ENCODE measurements around the gene CAPN14.

CAPN14 gene

DNA sequence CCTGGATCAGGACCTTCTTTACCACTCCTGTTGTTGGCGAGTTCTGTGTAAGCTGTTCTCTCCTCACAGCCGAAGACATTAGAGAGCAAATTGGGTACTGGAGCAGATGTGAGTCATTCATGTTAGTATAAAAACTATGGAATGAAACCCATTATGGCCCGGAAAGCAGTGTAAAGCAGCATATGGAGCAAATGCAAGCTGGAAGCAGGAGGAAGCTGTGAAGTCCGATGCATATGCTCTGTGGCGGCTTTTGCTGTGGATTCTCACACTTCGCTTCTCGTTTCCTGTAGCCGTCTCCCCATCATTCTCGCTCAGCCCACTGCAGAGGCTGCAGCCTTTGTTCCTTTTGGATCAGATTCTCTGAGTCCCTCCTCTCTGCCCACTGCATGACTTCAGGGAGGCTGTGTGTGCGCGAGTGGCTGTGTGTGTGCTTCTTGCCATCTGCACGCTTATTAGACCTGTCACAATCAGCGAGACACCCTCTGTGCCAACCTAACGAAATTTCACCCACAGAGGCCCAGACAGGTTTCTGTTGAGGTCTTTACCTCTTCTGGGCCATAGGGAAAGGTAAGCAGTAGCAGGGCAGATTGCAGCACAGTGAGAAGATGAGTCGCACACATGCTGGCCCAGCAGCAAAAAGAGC is 75.8 kb downstream of the CAPN14 start:
- Mint-ChIP-seq H3K9me3 (no peaks in the 10 kb centered on the region), H3K4me1 (ENCODE audit: low read depth) (peaks cover 5% of the 10 kb centered on the region), H3K4me3 (no peak overlapping the region), H3K36me3 (ENCODE audit: low read depth) (no peaks in the 10 kb centered on the region), H3K27me3 (ENCODE audit: low read depth) (peaks cover 37% of the 10 kb centered on the region), H3K27ac (no peak overlapping the region)
- DNase-seq (ENCODE audit: low spot score), result no peak

DNA sequence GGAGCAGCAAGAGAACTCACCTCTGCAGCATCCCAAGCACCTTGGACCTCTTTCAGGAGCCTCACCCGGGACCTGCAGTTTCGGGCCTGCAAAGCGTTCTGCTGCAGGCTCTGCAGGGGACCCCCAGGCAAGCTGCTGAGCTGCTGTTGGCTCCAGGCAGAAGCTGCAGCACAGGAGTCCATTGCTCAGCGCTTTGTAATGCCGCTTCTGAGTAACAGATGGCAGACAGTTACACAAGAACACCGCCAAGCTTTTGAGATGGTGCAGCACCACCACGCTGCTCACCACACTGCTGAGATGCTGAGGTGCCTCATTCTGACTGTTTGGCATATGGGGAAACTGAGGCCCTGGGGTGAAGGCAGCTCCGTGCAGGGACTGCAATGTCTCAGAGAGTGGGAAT is 77.2 kb downstream of the CAPN14 start:
- Mint-ChIP-seq H3K9me3 (no peaks in the 10 kb centered on the region), H3K4me3 (no peak overlapping the region), H3K27me3 (ENCODE audit: low read depth) (peaks cover 48% of the 10 kb centered on the region), H3K4me1 (ENCODE audit: low read depth) (peaks cover 5% of the 10 kb centered on the region), H3K27ac (no peak overlapping the region), H3K36me3 (ENCODE audit: low read depth) (no peaks in the 10 kb centered on the region)
- DNase-seq (ENCODE audit: low spot score), result no peak

DNA sequence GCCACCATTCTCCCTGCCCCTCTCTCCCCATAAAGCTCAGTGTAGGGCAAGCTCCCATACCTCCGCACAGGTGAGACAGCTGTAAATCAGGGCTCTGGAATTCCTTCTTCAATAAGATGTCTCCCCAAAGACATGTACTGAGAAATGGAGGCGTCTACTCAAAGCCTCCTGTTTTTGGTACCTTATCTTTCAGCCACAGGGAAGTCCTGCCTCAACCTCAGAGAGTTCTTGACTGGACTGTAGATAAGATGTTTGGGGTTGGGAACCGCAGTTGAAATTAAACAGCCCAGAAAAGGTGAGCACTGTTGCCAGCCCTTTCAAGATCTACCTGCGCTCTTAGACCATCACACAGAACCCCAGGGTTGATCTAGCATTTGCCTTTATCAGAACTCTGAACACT is 77.6 kb downstream of the CAPN14 start:
- Mint-ChIP-seq H3K9me3 (no peaks in the 10 kb centered on the region), H3K4me3 (no peak overlapping the region), H3K36me3 (ENCODE audit: low read depth) (no peaks in the 10 kb centered on the region), H3K27ac (no peak overlapping the region), H3K27me3 (ENCODE audit: low read depth) (peaks cover 53% of the 10 kb centered on the region), H3K4me1 (ENCODE audit: low read depth) (peaks cover 5% of the 10 kb centered on the region)
- DNase-seq (ENCODE audit: low spot score), result no peak

DNA sequence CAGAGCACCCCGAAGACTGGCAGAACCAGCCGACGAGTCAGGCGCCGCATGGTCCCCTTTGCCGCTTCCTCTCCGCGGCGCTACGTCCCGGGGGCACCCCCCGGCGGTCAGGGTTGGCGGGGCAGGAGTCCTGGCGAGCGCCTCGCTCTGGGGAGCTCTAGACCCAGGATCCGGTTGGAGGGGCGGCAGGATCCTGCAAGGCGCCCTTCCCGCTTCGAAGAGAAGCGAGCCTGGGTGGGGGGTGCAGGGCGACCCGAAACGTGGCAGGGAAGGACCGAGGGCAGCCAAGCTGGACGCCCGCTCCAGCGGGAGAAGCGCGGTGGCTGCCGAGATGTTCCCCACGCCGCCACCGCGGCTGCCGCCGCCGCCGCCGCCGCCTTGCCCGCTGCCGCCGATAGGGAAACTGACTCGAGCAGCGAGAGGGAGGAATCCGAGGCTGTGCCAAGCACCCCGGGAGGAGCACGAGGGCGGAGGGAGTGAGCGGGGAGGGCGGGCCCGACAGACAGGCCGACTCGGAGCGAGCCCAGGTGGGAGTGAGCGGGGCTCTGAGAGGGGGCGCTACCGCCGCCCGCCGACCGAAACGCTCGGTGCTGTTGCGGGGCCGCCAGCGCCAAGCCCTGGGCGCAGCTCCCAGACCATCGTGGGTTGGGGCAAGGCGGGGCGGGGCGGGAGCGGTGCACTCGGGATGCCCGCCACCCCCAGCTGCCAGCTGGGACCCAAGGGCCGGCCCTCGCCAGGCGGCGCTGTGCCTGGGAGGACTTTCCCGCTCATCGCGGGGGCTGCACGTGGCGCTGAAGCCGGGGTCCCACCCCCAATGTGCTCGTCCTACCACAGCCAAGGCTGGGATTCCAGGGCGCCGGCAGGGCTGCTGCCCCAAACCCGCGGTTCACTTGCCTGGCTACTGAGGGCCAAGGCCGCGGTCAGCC is 79.0 kb downstream of the CAPN14 start, which contains the start of gene GALNT14:
Gene GALNT14, minus strand, starts transcription at position 404 of the 926 bp plus-strand sequence. Its CDS starts 354 bp downstream, at position 50.
- Mint-ChIP-seq H3K27ac (no peak within 1 kb of the TSS), H3K4me3 (peak within 1 kb of the TSS; percentile 67), H3K36me3 (ENCODE audit: low read depth) (no peaks in the 10 kb centered on the region), H3K4me1 (ENCODE audit: low read depth) (peaks cover 5% of the 10 kb centered on the region), H3K27me3 (ENCODE audit: low read depth) (peaks cover 58% of the 10 kb centered on the region), H3K9me3 (no peaks in the 10 kb centered on the region)
- DNase-seq (ENCODE audit: low spot score), result peak; percentile 18

DNA sequence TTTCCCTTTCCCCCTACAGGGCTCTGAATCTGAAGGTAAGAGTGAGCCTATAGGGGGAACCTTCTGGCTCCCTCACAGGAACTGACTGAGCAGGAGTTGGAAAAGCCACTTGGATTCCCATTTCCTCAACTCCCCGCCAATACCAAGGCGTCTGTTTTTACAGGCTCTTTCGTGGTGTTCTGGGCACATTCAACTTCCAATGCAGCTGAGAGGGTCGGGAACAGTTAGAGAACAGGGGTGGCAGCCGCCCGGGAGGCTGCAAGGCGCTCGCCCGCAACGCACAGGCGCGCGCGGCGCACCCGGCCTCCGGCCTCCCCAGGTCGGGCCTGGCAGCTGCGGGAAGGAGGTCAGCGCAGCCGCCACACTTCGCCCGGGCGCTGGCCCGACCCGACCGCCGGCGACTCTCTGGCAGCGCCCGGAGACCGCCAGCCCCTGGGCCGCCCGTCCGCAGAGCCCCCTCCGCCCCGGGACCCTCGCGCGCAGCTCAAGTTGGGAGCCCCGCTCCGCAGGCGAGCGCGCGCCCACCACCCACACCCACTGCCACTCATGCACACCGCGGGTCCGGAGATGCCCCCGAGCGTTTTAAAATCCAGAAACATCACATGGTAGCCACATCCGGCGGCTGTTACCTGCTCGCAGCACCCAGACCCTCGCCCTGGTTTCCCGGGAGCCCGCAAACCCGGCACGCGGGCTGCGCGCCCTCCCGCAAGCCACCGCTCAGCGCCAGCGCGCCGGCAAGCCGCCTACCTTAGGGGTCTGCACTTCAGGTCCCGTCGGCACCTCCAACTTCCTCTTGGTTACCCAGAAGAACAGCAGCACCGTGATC is 79.9 kb downstream of the CAPN14 start:
- Mint-ChIP-seq H3K36me3 (ENCODE audit: low read depth) (no peaks in the 10 kb centered on the region), H3K27me3 (ENCODE audit: low read depth) (peaks cover 58% of the 10 kb centered on the region), H3K27ac (no peak overlapping the region), H3K4me3 (peak overlapping the region; percentile 67), H3K9me3 (no peaks in the 10 kb centered on the region), H3K4me1 (ENCODE audit: low read depth) (peaks cover 5% of the 10 kb centered on the region)
- DNase-seq (ENCODE audit: low spot score), result no peak

DNA sequence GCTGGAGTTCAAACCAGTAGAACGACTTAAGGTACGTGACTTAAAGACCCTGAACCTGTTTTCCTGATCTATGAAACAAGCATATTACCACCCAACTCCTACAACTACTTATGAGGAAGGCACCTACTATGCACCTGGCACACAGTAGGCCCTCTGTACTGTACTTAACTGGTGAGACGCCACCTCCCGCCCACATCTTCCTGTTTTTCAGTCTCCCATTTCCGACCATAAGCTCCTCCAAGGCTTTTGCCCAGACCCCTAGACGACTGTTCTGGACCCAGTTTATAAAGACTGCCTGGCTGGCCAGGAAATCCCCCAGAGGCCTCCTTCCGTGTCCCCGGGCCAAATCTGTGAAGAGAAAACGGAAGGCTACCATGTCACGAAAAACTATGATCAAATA is 80.6 kb downstream of the CAPN14 start:
- Mint-ChIP-seq H3K27me3 (ENCODE audit: low read depth) (peaks cover 59% of the 10 kb centered on the region), H3K4me1 (ENCODE audit: low read depth) (peaks cover 5% of the 10 kb centered on the region), H3K4me3 (peak overlapping the region; percentile 14), H3K36me3 (ENCODE audit: low read depth) (no peaks in the 10 kb centered on the region), H3K9me3 (no peaks in the 10 kb centered on the region), H3K27ac (no peak overlapping the region)
- DNase-seq (ENCODE audit: low spot score), result no peak

DNA sequence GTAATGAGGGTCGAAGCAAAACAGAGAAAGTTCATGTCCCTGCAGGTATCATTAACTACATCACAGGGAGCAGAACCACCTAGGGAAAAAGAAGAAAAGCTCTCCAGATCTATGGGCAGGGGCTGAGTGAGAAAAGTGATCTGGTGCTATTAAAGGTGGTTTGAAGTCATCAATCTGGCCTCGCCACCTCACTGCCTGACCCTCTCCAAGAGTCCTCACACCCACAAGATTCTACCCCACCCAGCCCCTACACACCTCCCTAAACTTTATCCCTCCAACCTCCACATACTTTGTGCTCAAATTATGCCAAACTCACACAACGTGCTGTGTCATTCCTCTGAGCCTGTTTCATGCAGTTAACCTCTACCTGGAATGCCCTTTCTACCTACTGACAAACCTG is 81.3 kb downstream of the CAPN14 start:
- Mint-ChIP-seq H3K4me1 (ENCODE audit: low read depth) (peaks cover 5% of the 10 kb centered on the region), H3K36me3 (ENCODE audit: low read depth) (no peaks in the 10 kb centered on the region), H3K4me3 (no peak overlapping the region), H3K27ac (no peak overlapping the region), H3K27me3 (ENCODE audit: low read depth) (peaks cover 60% of the 10 kb centered on the region), H3K9me3 (no peaks in the 10 kb centered on the region)
- DNase-seq (ENCODE audit: low spot score), result no peak

DNA sequence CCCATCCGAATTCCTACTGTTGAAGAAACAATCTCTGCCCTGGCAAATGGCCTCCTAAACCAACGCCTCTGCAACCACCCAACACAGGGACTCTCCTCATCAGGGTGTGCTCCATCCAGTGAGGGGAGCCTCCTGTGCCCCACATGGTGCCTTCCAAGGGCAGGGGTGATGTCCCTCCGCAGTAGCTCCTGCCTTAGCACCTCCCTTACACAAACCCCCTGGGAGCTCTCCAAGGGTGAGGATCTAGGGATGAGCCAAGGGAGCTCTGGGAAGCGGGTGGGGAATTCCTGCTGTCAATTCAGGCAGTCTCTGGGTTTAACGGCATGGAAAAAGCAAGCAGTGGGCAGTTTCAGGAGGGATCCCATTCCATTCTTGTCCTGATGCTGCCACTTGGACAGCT is 82.8 kb downstream of the CAPN14 start:
- DNase-seq (ENCODE audit: low spot score), result no peak
- Mint-ChIP-seq H3K27me3 (ENCODE audit: low read depth) (peaks cover 47% of the 10 kb centered on the region), H3K9me3 (no peaks in the 10 kb centered on the region), H3K36me3 (ENCODE audit: low read depth) (no peaks in the 10 kb centered on the region), H3K27ac (no peak overlapping the region), H3K4me1 (ENCODE audit: low read depth) (peaks cover 5% of the 10 kb centered on the region), H3K4me3 (no peak overlapping the region)

DNA sequence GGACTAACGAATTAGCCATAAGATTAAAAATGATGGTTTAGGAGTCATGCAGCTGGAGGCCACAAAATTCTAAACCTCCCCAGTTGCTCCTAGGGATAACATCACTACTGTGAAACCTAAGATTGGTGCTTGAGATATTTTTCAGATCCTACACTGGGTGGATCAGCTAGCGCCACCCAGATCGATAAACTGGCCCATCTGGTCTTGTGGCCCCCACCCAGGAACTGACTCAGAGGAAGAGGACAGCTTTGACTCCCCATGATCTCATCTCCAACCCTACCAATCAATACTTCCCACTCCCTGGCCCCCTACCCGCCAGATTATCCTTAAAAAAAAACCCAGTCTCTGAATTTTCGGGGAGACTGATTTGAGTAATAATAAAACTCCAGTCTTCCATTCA is 84.5 kb downstream of the CAPN14 start:
- Mint-ChIP-seq H3K4me3 (no peak overlapping the region), H3K36me3 (ENCODE audit: low read depth) (no peaks in the 10 kb centered on the region), H3K27me3 (ENCODE audit: low read depth) (peaks cover 40% of the 10 kb centered on the region), H3K9me3 (no peaks in the 10 kb centered on the region), H3K4me1 (ENCODE audit: low read depth) (peaks cover 5% of the 10 kb centered on the region), H3K27ac (no peak overlapping the region)
- no peak for DNase-seq (ENCODE audit: low spot score)

DNA sequence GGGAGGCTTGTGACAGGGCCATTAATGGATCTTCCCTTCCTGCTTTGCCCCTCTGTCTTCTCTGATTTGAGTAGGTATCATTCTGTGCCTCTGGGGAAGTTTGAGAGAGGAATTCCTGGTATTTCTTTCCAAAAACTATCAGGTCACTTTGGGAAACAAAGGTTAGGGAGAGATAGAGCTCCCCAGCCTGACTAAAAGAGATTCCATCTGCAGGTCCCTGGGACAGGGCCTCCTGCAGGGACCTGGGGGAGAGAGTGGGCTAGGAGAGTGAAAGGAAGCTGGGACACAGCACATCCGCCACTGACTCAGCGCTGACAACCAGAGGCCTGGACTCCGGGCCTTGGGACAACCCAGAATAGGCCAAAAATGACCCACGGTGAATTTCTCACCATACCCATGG is 85.4 kb downstream of the CAPN14 start:
- Mint-ChIP-seq H3K9me3 (no peaks in the 10 kb centered on the region), H3K4me1 (ENCODE audit: low read depth) (peaks cover 2% of the 10 kb centered on the region), H3K27me3 (ENCODE audit: low read depth) (peaks cover 35% of the 10 kb centered on the region), H3K36me3 (ENCODE audit: low read depth) (no peaks in the 10 kb centered on the region), H3K27ac (no peak overlapping the region), H3K4me3 (no peak overlapping the region)
- DNase-seq (ENCODE audit: low spot score), result no peak

DNA sequence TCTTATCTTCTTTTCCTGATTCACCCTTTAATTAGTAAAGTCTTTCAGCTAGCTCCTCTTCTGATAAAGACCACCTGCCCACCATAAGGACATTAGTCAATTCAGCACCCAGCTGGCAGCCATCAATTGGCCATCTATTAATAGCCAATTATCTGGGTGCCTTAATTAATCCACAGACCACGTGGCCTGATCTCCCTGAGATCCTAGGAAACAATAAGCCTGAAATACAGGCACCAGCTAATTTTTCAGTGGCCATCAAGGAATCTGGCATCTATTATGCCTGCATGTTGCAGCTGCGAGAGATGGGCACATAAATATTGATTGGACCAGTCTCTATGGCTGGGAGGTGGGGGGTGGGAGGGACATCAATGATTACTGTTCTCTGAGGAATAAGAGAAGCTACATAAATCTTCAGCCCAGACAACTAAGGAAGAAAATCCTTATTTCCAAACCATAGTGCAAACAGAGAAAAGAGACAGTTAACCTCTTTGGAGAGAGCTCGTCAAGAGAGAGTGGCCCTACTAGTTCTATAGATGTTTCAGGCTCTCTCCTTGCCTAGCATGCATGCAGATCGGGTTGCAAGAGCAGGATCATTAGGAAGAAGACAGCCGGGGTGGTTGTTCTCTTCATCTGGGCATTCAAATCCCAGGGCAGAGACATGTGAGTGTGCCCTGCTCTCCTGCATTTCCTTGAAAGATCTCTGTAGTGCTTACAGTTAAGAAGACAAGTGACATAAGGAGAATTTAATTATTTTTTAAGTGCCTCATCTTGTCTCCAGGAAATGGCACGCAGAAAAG is 87.7 kb downstream of the CAPN14 start:
- H3K9me3 Mint-ChIP-seq, result no peaks in the 10 kb centered on the region
- H3K27me3 Mint-ChIP-seq (ENCODE audit: low read depth), result peaks cover 17% of the 10 kb centered on the region
- no peak for DNase-seq (ENCODE audit: low spot score)
- no peak overlapping the region for H3K27ac Mint-ChIP-seq
- no peaks in the 10 kb centered on the region for H3K4me1 Mint-ChIP-seq (ENCODE audit: low read depth)
- no peaks in the 10 kb centered on the region for H3K36me3 Mint-ChIP-seq (ENCODE audit: low read depth)
- H3K4me3 Mint-ChIP-seq, result no peak overlapping the region

DNA sequence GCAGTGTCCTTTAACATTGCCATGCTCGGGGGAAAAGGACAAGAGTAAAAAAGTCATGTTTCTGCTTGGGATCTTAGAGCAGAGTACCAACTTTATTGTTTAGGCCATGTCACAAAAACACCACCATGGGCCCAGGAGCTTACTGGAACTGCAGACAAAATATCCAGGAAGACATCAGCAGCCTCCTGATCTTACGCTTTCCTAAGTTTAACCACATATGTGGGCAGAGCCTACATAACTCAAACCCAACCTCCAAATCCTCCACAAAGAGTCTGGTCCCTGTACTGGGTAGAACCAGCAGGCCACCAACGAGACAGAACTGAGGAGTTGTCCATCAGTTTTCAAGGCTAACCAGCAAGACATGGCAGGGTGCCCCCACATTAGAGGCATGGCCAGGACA is 89.4 kb downstream of the CAPN14 start:
- H3K4me1 Mint-ChIP-seq (ENCODE audit: low read depth), result no peaks in the 10 kb centered on the region
- H3K36me3 Mint-ChIP-seq (ENCODE audit: low read depth), result no peaks in the 10 kb centered on the region
- no peak for DNase-seq (ENCODE audit: low spot score)
- no peaks in the 10 kb centered on the region for H3K9me3 Mint-ChIP-seq
- peaks cover 14% of the 10 kb centered on the region for H3K27me3 Mint-ChIP-seq (ENCODE audit: low read depth)
- no peak overlapping the region for H3K4me3 Mint-ChIP-seq
- H3K27ac Mint-ChIP-seq, result no peak overlapping the region

DNA sequence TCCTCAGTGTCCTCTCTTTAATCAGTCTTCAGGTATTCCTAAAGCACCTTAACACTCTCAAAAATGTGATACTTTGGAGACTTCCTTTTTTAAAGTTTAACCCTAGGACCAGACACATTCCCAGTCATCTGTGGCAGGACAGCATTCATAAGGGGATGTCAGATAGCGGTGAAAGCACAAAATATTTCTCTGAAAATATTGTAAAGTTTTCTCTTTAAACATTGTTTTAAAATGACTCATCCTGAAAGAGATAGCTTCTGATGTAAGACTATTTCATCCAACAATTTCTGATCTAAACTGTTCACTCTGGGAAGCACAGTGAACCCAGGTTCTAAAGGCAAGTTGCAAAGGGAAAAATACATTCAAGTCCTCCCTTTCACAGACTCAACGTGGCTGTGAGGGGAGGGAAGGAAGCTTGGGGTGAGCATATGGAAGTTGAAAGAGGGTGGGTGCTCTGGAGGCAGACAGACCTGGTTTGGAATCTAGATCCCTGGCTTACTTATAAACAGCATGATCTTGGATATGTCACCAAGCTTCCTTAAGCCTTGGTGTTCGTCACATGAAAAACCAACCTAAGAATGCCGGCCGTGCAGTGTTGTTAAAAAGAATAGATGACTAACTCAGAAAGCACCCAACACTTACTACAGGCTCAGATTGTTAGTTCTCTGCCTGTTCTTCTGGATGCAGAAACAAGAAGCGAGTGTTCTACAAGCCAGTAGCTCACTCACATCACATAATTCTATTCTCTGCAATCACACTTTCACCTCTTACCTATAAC is 91.2 kb downstream of the CAPN14 start:
- Mint-ChIP-seq H3K27me3 (ENCODE audit: low read depth) (peaks cover 10% of the 10 kb centered on the region), H3K9me3 (no peaks in the 10 kb centered on the region), H3K4me3 (no peak overlapping the region), H3K4me1 (ENCODE audit: low read depth) (no peaks in the 10 kb centered on the region), H3K27ac (no peak overlapping the region), H3K36me3 (ENCODE audit: low read depth) (no peaks in the 10 kb centered on the region)
- no peak for DNase-seq (ENCODE audit: low spot score)

Data from T-helper 2 cell treated with Interferon-gamma antibody and Interleukin-4, amounts not matched to agents 5 μg/mL and 100 μg/mL, for 36 hours (primary cell).